Stimulated activated CD4-positive, alpha-beta T cell treated with anti-CD3 and anti-CD28 coated beads, Interleukin-1b, Interleukin-23, amount 100 ng/mL, for 24 hours (primary cell): ENCODE measurements around the gene CCT7.

Source experiments
- DNase-seq, 4 experiments: peaks; one replicate each; pipeline ENCODE4 v3.0.0-alpha.2; 2020; ENCODE audit warnings: low read depth in 4 of 4, low spot score in 1 of 4

CCT7 gene

DNA sequence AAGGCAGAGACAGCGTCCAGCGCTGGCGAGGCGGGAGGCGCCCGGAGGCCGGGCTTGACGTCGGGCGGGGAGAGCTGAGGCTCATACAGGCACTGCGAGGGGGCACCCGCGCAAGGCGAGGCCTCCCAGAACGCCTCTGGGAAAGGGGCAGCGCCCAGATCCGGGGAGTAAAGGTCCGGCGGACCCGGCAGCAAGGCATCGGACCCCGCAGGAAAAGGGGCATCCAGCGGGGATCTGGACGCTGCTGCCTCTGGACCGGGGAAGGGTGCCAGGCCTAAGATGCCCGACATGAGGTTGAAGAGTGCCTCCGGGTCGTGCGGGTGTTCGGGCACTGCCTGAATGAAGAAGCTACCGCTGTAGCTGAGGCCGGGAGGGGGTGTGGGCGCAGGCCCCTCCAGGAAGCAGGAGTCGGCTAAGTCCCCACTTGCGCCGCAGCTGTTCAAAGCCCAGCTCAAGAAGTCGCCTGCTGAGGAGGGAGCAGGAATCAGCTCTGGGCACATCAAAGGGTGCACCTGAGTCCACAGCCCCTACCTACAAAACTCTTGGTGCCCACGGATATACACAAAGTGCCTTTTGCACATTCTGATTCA, 58.3 kb downstream of the CCT7 start:
- no peak for DNase-seq

DNA sequence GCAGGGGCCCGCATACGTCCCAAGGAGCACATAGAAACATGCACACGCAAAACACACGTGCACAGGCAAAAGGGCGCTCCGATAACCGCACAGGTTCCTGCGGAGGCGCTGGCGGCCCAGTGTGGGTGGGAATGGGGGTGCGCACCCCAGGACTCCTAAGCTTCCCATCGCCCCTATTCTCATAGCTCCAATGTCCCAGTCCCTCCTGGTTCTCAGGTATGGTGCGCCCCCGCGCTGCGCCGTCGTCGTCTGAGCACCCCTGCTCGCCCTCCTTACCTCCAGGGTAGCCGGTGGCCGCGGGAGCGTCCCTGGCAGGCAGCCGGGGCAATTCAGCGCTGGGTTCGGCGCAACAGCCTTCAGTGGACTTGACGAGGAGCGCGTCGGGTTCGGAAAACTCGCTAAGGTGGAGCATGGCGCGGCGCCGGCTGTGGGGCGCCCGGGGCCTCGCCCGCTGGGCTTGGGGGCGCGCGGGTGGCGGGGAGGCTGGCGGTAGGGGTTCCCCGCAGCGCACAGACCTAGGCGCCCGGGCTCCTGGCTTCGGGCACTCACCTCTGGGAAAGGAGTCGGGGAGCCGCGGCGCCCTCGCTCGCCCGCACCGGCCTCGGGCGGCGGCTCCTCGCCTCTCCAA, 58.9 kb downstream of the CCT7 start:
- DNase-seq = no peak

DNA sequence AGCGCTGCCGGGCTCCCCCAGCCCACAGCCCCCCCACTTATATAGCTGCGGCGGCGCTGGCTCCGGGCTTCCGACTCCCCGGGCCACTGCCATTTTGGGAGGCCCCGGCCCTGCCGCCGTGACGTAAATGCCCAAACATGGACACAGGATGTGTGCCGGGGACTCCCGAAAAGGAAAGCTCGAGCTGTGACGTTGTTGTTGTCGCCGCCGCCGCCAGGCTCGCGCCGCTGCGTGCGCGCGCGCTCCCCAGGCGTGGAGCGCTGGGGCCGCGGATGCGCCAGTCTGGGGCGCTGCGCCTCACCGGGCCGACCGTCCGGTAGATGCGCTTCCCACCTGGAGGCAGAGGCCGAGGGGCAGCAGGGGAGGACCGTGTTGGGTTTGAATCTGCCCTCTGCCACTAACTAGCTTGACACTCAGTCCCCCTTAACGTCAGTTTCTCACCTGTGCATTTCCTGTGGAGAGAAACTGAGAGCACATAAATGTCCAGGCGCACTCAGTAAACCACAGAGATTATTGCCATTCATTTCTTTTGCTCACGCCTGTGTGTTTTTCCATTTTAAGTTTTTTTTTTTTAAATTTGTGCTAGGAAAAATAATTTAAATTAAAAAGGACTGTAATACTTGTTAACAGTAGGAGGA, 59.5 kb downstream of the CCT7 start, which contains the start of gene EGR4:
EGR4 (minus strand) TSS at position 15 of the 638 bp plus-strand sequence. CDS start 231 bp downstream, outside the sequence.
- peak; percentile 71 to 88 (median 79) for DNase-seq

DNA sequence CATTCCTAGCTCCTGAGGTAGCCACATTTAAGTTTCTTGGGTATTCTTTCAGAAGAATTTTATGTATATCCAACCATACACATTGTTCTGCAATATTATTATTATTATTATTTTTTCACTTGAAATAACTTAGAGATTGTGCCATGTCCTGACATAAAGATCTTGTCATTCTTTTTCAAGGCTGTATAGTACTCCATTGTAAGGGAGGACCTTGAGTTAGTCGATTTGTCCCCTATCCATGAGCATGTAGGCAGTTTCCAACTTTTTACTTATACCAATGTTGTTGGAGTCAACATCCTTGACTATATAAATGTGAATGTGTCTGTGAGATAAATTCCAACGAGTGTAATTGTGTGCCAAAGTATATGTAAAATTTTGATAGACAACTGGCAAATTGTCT, 60.1 kb downstream of the CCT7 start:
- no peak for DNase-seq

DNA sequence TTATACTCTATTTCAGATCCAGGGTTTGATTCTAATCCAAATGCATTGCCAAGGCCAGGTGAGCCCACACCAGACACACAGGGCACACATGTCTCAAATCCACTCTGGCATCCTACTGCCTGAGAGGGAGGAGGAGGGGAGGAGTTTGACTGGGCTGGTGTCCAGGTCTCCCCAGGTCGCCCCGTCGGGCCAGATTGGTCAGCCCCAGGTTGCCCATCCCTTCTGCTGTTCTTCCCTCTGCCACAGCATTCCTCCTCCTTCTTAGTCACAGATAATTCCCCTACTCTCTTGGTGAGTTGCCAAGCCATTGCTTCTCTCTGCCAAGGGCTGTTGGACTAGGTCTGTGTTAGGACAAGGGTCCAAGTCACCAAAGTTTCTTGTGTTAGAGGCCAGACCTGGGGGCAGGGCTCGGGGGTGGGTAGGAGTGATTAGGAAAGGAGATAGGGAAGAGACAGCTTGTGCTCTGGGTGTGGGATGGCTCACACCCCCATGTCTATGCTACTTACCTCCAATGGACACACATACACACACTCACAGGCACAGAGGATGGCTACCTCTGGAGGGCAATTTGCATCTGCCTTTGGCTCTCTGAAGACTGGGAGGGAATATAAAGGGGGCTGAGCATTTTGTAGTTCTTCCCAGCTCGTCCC, 61.8 kb downstream of the CCT7 start:
- DNase-seq = no peak

DNA sequence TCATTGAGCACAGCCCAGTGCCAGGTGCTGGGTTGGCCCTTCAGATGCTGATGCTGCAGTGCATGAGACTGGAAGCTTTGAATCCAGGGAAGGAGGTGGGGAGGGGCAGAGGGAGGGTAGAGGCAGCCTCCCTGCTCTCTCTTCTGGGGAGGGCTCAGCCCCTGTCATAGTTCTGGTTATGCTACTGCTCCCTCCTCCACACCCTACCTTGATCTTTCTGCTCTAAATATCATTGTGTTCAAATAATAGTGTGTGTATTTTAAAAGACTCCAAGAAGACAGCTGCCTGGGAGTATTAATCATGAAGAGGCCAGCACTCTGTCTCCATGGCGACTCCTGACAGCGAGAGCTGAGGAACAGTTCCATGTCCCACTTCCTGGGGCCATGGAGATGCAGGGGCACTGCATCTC, 63.0 kb downstream of the CCT7 start:
- DNase-seq = no peak

DNA sequence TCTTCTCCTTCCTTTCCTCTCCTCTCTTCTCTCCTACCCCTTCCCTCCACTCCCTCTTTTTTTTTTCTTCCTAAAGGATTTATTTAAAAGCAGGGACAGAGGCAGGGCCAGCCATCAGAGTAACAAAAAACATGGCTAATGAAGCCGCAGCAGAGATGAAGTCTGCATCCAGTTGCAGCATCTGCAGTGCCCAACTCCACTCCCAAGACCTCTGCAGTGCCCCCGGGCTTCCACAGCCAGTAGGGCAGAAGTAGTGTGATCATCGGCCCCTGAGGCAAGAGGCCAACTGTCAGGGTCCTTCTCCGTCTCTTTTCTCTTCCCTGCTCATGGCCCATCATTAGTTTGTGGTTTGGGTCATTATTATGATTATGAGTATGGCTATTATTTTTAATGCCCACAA, 63.5 kb downstream of the CCT7 start:
- DNase-seq = no peak

DNA sequence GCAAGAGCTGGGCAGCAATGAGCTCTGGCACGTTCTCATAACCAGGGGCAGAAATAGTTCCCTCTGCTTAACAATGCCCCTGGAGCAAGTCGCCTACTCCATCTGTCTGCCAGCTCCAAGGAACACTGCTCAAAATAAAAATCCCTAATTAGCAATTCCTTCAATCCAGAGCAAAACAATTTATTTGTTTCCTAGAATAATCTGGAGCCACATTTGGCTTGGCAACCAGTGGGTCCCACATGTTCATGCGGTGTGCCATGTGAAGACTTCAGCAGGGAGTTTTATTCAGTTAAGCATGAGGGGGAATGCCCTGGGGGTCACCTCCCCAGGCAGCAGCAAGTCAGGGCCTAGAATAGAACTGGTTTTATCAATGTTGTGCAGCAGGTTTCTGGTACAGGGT, 66.8 kb downstream of the CCT7 start:
- no peak for DNase-seq

DNA sequence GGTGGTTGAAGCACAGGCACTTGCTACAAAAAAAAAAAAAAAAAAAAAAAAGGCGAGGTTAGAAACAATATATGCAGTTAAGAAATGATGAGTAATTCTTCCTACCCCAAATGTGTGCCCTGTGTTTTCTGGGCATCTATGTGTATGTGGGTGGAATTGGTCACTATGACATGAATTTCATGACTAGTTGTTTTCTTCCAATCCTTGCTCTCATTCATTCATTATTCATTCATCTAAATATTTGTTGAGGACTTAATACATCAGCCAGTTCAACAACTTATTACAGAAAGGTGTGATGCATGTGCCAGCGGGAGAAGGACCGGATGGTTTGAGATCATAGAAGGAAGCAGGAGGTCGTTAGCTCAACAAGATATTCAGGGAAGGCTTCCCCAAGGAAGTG, 67.5 kb downstream of the CCT7 start:
- no peak for DNase-seq
